HG02588 (cell line): ENCODE results near the gene PAX2.

Source experiments
- ATAC-seq: cut with Tn5 transposase; IDR thresholded peaks from one replicate; pipeline ENCODE4 v1.9.1; 2021; ENCODE audit warnings: mild to moderate bottlenecking, moderate library complexity; ENCODE audit not compliant: unreplicated experiment

The PAX2 gene

GRCh38 chr10:100723770-100724530, 21.4 kb upstream of the PAX2 start:
- no peak for ATAC-seq

- ATAC-seq = no peak
Measured at GRCh38 chr10:100724531-100725027, 20.8 kb upstream of the PAX2 start.

- ATAC-seq = no peak
Measured at GRCh38 chr10:100725071-100725471, 20.3 kb upstream of the PAX2 start.

- no peak for ATAC-seq
Measured at GRCh38 chr10:100725869-100726426, 19.4 kb upstream of the PAX2 start.

GRCh38 chr10:100727808-100728207, 17.6 kb upstream of the PAX2 start:
- no peak for ATAC-seq

- ATAC-seq = no peak
Measured at GRCh38 chr10:100728928-100729861, 16.2 kb upstream of the PAX2 start.

GRCh38 chr10:100729862-100730724, 15.3 kb upstream of the PAX2 start:
- no peak for ATAC-seq

GRCh38 chr10:100730725-100731406, 14.5 kb upstream of the PAX2 start:
- ATAC-seq = peak; percentile 67

- no peak for ATAC-seq
Measured at GRCh38 chr10:100731407-100732240, 13.8 kb upstream of the PAX2 start.

- no peak for ATAC-seq
Measured at GRCh38 chr10:100732241-100732596, 13.2 kb upstream of the PAX2 start.

GRCh38 chr10:100733329-100733728, 12.1 kb upstream of the PAX2 start:
- ATAC-seq = no peak

- ATAC-seq = no peak
Measured at GRCh38 chr10:100734295-100735086, 10.9 kb upstream of the PAX2 start.

GRCh38 chr10:100735087-100735336, 10.4 kb upstream of the PAX2 start:
- ATAC-seq = no peak

- no peak for ATAC-seq
Measured at GRCh38 chr10:100735337-100736143, 9.8 kb upstream of the PAX2 start.

- ATAC-seq = no peak
Measured at GRCh38 chr10:100736144-100736808, 9.1 kb upstream of the PAX2 start.

- no peak for ATAC-seq
Measured at GRCh38 chr10:100736809-100737354, 8.5 kb upstream of the PAX2 start.
